Measurements from ENCODE around the gene RBMS2.

- TF ChIP-seq POLR2AphosphoS5 (IDR thresholded peaks at IDR 0.05; ENCODE audit: borderline replicate concordance, low read depth, low read length) = no peak
- TF ChIP-seq EZH2 (IDR thresholded peaks at IDR 0.05) = no peak
Measured at GRCh38 chr12:56487448-56488040, 34.1 kb upstream of the RBMS2 start.
